Measurements from ENCODE around the gene CCS.

- no peak for TF ChIP-seq CTCF (IDR thresholded peaks at IDR 0.05)
- TF ChIP-seq EZH2 (IDR thresholded peaks at IDR 0.05; ENCODE audit: borderline replicate concordance, insufficient read depth, low read depth, low read length, poor library complexity, severe bottlenecking) = no peak
Measured at GRCh38 chr11:66566221-66566620, 26.8 kb upstream of the CCS start.

All from B cell (primary cell).